Activated CD8-positive, alpha-beta memory T cell treated with anti-CD3 and anti-CD28 coated beads, Interleukin-2, amount 50 U/mL, for 1 hour (primary cell): ENCODE measurements around the gene MPRIP.
"Not testable (repeated sequence)": the region's sequence is repeated elsewhere in the genome, so short reads cannot be mapped to it uniquely, and the experiment has no call there.

Experiments used
- DNase-seq: peaks from one replicate; pipeline ENCODE4 v3.0.0-alpha.2; 2020; ENCODE audit errors: extremely low read depth

Gene MPRIP

GRCh38 chr17:17144916-17145665 lies 102.8 kb downstream of the MPRIP start:
- DNase-seq, result no peak

GRCh38 chr17:17146786-17147406 lies 104.6 kb downstream of the MPRIP start:
- DNase-seq, result no peak

- DNase-seq, result no peak
Measured at GRCh38 chr17:17147821-17148220, 105.6 kb downstream of the MPRIP start.

GRCh38 chr17:17149520-17150447 lies 107.5 kb downstream of the MPRIP start:
- no peak for DNase-seq

GRCh38 chr17:17150448-17150800 lies 108.2 kb downstream of the MPRIP start:
- no peak for DNase-seq

GRCh38 chr17:17151055-17151454 lies 108.8 kb downstream of the MPRIP start:
- no peak for DNase-seq

DNA sequence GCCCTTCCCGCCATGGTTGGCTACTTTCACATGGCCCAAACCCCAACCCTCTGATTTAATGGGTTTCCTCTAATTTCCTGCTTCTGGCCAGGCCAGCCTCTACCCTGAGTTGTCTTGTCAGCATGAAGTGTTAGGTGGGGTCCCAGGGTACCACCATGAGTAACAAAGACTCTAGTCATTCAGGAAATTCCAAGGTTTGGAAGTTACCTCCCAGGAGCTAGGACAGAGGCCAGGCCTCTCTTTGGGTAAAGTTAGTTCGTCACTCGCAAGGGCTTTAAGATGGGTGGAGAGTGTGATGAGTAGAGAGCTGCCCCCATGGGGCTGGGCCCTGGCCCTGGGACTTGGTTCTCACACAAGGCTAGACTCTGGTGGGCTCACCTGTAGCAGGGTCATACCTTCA lies 109.3 kb downstream of the MPRIP start:
- no peak for DNase-seq

- DNase-seq, result no peak
Measured at GRCh38 chr17:17151962-17152361, 109.7 kb downstream of the MPRIP start.

DNA sequence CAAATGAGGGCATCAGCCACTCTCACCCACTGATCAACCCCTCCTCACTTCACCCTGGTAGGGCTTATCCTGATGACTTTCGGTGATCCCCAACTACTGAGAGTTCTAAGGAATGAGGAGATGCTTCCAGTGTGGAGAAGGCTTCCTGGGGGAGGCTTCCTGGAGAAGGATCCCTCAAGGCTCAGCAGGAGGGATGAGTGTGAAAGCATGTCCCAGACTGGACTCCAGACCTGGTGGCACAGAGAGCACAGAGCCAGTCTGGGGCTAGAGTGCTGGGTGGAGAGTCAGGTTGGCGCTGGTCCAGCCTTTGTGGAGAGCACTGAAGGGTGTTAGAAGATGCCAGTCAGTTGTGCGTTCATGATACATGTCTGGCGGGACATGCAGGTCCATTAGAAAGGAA lies 110.1 kb downstream of the MPRIP start:
- no peak for DNase-seq

- no peak for DNase-seq
Measured at GRCh38 chr17:17153071-17153470, 110.8 kb downstream of the MPRIP start.

DNA sequence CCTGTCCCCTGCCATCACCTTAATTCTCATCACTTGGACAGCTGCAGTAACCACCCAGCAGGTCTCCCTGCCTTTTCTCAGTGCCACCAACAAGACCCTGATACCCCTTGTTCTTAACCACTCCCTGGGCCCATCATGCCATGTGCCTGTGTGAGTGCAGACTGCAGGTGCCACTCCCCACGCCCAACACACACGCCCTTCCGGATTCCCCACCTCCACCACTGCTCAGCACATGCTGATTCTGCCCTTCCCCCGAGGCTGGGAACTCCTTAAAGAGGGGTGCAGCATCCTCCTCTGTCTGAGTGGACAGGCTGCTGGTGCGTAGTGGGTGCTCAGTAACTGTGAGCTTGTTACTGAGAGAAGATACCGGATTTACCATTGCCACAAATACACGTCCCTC lies 111.5 kb downstream of the MPRIP start:
- DNase-seq, result no peak

DNA sequence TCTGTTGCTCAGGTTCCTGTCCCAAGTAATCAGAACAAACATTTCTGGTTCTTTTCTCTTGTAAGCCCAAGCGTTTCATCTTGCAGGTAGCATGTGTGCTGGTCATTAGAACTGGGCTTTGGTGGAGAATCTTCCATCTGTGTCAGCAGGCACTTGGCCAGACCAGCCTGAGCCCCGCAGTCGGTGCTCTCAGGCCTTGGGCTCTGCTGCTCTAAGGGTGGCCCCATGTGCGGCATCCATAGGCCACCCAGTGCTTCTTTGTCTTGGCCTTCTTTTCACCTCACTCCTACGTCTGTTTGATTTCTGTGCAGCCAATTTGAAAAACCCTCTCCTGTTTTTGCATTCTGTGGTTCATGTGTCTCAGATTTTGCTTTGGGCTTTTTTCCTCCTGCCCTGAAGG lies 112.3 kb downstream of the MPRIP start:
- no peak for DNase-seq

DNA sequence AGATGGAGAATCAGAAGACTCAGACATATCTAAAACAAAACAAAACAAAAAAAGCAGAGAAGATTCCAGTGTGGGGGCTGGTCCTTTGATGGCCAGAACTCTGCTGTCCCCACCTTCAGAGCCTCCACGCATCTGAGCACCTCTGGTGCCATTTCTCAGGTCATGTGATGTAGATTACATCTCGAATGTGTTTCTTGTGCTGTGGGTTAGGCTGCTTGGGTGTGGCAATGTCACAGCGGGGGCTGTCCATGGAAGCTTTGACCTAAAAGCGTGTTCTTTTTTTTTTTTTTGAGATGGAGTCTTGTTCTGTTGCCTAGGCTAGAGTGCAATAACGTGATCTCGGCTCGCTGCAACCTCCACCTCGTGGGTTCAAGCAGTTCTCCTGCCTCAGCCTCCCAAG lies 112.7 kb downstream of the MPRIP start:
- DNase-seq, result no peak

DNA sequence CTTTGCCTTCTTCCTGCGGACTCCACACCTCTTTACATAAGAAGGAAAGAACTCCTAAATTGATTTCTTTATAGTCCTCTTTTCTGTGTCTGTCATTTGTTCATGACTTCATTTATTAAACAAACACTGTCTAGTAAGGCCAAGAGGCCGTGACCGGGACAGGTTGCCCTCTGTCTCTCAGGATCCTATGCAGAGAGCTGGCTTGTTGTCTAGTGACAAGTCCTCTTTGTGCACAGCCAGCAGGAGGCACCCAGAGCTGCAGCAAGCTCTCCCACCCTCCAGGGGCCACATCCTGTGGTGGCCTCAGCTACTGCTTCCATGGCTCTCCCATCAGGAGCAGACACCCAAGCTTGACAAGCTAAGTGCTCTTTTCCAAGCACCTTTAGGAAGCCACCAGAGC lies 113.3 kb downstream of the MPRIP start:
- no peak for DNase-seq

GRCh38 chr17:17156107-17156506 lies 113.8 kb downstream of the MPRIP start:
- no peak for DNase-seq

DNA sequence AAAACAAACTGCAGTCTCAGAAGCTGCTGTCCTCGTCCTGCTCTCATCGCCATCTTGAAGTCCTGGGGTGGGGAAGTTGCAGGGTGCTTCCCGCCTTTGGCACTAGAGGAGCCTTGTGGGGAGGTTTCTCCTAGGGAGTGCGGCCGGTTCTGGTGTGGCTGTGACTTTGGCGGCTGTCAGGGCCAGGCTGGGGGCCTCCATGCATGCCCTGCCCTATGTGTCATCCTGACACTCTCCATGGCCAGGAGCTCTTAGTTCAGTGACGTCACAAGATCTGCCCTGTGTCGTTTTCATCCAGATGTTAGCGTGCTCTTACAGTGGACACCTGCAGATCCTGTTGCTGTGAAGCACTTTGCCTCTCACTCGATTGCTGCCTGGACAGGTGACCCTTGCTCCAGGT lies 114.3 kb downstream of the MPRIP start:
- no peak for DNase-seq

DNA sequence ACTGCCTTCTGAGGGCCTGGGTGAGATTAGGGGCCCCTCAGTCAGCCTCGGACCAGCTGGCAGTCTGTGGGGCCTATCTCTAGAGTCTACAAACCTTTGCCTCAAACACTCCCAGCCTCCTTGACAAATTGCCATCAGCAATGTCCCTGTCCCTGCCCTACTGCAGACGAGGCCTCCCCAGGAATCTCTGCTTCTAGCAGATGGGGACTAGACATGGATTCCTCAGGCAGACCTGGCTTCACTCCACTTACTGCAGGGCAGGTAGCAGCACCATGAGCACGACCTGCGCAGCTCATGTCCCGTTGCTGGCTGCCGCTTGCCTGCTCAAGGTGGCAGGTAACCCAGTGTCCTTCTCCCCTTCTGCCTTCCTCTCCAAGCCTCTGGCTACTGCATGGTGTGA lies 114.8 kb downstream of the MPRIP start:
- DNase-seq, result no peak

- DNase-seq, result not testable (repeated sequence)
Measured at GRCh38 chr17:17158506-17158905, 116.2 kb downstream of the MPRIP start.

- DNase-seq, result no peak
Measured at GRCh38 chr17:17159571-17159970, 117.3 kb downstream of the MPRIP start.

- DNase-seq, result no peak
Measured at GRCh38 chr17:17161121-17161520, 118.9 kb downstream of the MPRIP start.

GRCh38 chr17:17161759-17162158 lies 119.5 kb downstream of the MPRIP start:
- DNase-seq, result no peak

GRCh38 chr17:17164156-17164555 lies 121.9 kb downstream of the MPRIP start:
- DNase-seq, result no peak

GRCh38 chr17:17164676-17165075 lies 122.4 kb downstream of the MPRIP start:
- no peak for DNase-seq
